ENCODE data around the gene KANSL1. TPM values are rescaled to one million over a fixed set of nuclear protein-coding genes. Genes with fewer than 3 reads are reported as not detected.

The KANSL1 gene
- total RNA-seq, 1 donor from 2014 or later: 129 TPM

- H3K27me3 Mint-ChIP-seq: no peaks in the 10 kb centered on the region
- H3K27ac Mint-ChIP-seq: no peak overlapping the region
- no peaks in the 10 kb centered on the region for H3K9me3 Mint-ChIP-seq
- DNase-seq (ENCODE audit: extremely low spot score, unreplicated experiment): no peak
- no peak overlapping the region for H3K4me3 Mint-ChIP-seq
- peaks cover 6% of the 10 kb centered on the region for H3K4me1 Mint-ChIP-seq (ENCODE audit: unreplicated experiment)
- TF ChIP-seq CTCF (conservative IDR thresholded peaks at IDR 0.05): no peak
- no peaks in the 10 kb centered on the region for H3K36me3 Mint-ChIP-seq
Measured at GRCh38 chr17:45980855-45981254, 212.4 kb downstream of the KANSL1 start.

Other genes with a start within 250 kb of the KANSL1 start
- gene STH, start 194.2 kb downstream of the KANSL1 start, total RNA-seq (ENCODE audit: low replicate concordance): not detected in 2 replicates
- 2.3 and 3.8 TPM in 2 replicates for gene LRRC37A, start 101.7 kb upstream of the KANSL1 start, total RNA-seq (ENCODE audit: low replicate concordance)
- 8.3 and 16.9 TPM in 2 replicates for gene ARL17B, start 168.3 kb upstream of the KANSL1 start, total RNA-seq (ENCODE audit: low replicate concordance)